Ovary (tissue), 3 donors: ENCODE measurements around the gene BTBD17.

Experiments
- POLR2A ChIP-seq: fragments of 450-650 bp; IDR thresholded peaks from one replicate; pipeline ENCODE4 v1.6.1; 2017; ENCODE audit warnings: antibody characterized with exemption, mild to moderate bottlenecking, moderate library complexity
- TF ChIP-seq, protein P1 (sequence below), 3 donors: fragments of 450-650 bp in 2 of 3; fragments of 200-600 bp in 1 of 3; IDR thresholded peaks; one replicate each; pipeline versions ENCODE4 v1.5.1 to v1.8.0; 2016 to 2022; ENCODE audit warnings: antibody characterized with exemption in 3 of 3, mild to moderate bottlenecking in 1 of 3
- donor health status: DM: no; HTN: no; CAD: no.

DNA sequence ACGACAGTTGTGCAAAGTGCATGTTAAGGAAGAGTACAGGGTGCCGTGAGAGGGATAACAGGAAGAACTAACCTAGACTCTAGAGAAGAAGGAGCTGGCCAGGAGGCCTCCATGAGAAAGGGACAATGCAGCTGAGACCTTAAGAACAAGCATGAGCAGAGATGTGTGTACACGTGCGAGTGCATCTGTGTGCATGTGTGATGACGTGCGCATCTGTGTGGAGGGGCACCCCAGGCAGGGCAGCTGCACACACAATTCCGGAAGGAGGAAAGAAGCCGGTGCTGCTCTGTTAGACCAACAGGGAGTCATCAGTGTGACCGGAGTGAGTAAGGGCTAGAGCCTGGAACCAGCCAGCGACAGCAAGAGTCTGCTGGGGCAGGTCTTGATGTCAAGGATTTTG is 43.3 kb downstream of the BTBD17 start:
- TF ChIP-seq, protein P1, sequence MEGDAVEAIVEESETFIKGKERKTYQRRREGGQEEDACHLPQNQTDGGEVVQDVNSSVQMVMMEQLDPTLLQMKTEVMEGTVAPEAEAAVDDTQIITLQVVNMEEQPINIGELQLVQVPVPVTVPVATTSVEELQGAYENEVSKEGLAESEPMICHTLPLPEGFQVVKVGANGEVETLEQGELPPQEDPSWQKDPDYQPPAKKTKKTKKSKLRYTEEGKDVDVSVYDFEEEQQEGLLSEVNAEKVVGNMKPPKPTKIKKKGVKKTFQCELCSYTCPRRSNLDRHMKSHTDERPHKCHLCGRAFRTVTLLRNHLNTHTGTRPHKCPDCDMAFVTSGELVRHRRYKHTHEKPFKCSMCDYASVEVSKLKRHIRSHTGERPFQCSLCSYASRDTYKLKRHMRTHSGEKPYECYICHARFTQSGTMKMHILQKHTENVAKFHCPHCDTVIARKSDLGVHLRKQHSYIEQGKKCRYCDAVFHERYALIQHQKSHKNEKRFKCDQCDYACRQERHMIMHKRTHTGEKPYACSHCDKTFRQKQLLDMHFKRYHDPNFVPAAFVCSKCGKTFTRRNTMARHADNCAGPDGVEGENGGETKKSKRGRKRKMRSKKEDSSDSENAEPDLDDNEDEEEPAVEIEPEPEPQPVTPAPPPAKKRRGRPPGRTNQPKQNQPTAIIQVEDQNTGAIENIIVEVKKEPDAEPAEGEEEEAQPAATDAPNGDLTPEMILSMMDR (IDR thresholded peaks at IDR 0.05): no peak
- no peak for TF ChIP-seq POLR2A
